ENCODE results near the gene EBF3. TPM values are rescaled to one million over a fixed set of nuclear protein-coding genes. Genes with fewer than 3 reads are reported as not detected.
A peak's percentile ranks its signal among the peaks of the same experiment; 100 is the strongest.

EBF3 gene
- total RNA-seq, 4 donors from 2014 or later, result 5.5 to 10.4 (median 8.2) TPM

DNA sequence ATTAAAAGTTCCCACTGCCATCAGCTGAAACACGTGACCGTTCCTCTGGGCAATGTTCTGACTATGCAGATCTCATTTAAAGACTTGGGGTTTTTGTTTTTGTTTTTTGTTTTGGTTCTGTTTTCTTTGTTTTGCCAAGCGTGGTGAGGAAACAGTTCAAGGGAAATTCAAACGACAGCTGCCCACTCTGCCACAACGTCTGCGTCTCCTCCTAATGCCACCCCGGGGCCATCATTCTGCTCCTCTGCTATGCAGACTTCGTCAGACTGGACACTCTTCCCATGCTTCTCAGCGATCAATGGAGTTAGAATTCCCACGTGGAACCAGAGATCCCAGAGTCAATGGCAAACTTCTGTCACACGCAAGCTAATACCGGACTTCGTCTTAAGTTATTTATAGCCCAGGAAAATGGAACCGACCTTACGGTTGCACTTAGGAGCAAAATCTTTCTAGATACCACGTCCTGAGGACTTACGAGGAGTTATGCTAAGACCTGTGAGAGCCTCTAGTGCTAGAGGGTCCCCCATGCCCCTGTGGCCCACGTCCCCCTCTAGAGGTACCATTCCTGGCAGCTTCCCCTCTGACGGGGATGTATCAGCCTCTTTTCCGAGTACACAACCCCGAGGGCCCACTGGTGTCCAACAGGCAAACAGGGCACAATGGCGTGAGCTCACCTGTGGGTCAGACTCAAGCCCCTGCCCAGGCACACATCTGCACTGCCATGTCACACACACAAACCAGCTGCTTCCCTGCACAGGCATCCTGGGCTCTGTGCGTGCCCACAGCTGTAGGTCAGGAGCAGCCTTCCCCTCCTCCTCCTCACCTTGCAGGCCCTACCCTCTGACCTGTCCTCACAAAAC lies 24.4 kb downstream of the EBF3 start:
- Histone ChIP-seq H3K4me3 (peak overlapping the region in 3 of 4 donors; percentile 1 to 34 (median 9)), H3K27me3 (no peaks in the 10 kb centered on the region), H3K27ac (peak overlapping the region; percentile 4 to 87 (median 66)), H3K4me1 (peaks cover 54 to 66% of the 10 kb centered on the region in 2 donors), H3K9me3 (no peaks in the 10 kb centered on the region), H3K36me3 (no peaks in the 10 kb centered on the region)
- in situ Hi-C loops (cut with MboI; ENCODE audit: low sequenced_read_pairs in 4 of 4) (no loop called here), intact Hi-C loops (cut with DNase I; ENCODE audit: low total_unique reads) (no loop called here)
- no peak for TF ChIP-seq POLR2A (IDR thresholded peaks at IDR 0.05)
- TF ChIP-seq, protein P1, sequence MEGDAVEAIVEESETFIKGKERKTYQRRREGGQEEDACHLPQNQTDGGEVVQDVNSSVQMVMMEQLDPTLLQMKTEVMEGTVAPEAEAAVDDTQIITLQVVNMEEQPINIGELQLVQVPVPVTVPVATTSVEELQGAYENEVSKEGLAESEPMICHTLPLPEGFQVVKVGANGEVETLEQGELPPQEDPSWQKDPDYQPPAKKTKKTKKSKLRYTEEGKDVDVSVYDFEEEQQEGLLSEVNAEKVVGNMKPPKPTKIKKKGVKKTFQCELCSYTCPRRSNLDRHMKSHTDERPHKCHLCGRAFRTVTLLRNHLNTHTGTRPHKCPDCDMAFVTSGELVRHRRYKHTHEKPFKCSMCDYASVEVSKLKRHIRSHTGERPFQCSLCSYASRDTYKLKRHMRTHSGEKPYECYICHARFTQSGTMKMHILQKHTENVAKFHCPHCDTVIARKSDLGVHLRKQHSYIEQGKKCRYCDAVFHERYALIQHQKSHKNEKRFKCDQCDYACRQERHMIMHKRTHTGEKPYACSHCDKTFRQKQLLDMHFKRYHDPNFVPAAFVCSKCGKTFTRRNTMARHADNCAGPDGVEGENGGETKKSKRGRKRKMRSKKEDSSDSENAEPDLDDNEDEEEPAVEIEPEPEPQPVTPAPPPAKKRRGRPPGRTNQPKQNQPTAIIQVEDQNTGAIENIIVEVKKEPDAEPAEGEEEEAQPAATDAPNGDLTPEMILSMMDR (IDR thresholded peaks at IDR 0.05 in 4 of 5, conservative IDR thresholded peaks at IDR 0.05 in 1 of 5), result no peak
- DNase-seq (no peak), ATAC-seq (peak; percentile 53 to 55)

- peaks cover 60 to 62% of the 10 kb centered on the region in 2 donors for H3K4me1 ChIP-seq
- no peak overlapping the region for H3K4me3 ChIP-seq
- no peaks in the 10 kb centered on the region for H3K36me3 ChIP-seq
- no peaks in the 10 kb centered on the region for H3K27me3 ChIP-seq
- in situ Hi-C loops (cut with MboI; ENCODE audit: low sequenced_read_pairs in 4 of 4), result no loop called here
- intact Hi-C loops (cut with DNase I; ENCODE audit: low total_unique reads), result no loop called here
- ATAC-seq, result no peak
- no peaks in the 10 kb centered on the region for H3K9me3 ChIP-seq
- no peak for TF ChIP-seq POLR2A (IDR thresholded peaks at IDR 0.05)
- TF ChIP-seq, protein P1 (IDR thresholded peaks at IDR 0.05 in 4 of 5, conservative IDR thresholded peaks at IDR 0.05 in 1 of 5), result no peak
- H3K27ac ChIP-seq, result no peak overlapping the region
- no peak for DNase-seq
Observed at GRCh38 chr10:129938460-129938859, 25.6 kb downstream of the EBF3 start.

- Histone ChIP-seq H3K9me3 (no peaks in the 10 kb centered on the region), H3K27me3 (no peaks in the 10 kb centered on the region), H3K4me3 (no peak overlapping the region), H3K4me1 (peaks cover 50 to 51% of the 10 kb centered on the region in 2 donors), H3K27ac (no peak overlapping the region), H3K36me3 (no peaks in the 10 kb centered on the region)
- ATAC-seq (no peak), DNase-seq (no peak)
- TF ChIP-seq POLR2A (IDR thresholded peaks at IDR 0.05), result no peak
- TF ChIP-seq, protein P1 (IDR thresholded peaks at IDR 0.05 in 4 of 5, conservative IDR thresholded peaks at IDR 0.05 in 1 of 5), result no peak
- in situ Hi-C loops (cut with MboI; ENCODE audit: low sequenced_read_pairs in 4 of 4) (no loop called here), intact Hi-C loops (cut with DNase I; ENCODE audit: low total_unique reads) (no loop called here)
Observed at GRCh38 chr10:129937351-129937751, 26.7 kb downstream of the EBF3 start.

DNA sequence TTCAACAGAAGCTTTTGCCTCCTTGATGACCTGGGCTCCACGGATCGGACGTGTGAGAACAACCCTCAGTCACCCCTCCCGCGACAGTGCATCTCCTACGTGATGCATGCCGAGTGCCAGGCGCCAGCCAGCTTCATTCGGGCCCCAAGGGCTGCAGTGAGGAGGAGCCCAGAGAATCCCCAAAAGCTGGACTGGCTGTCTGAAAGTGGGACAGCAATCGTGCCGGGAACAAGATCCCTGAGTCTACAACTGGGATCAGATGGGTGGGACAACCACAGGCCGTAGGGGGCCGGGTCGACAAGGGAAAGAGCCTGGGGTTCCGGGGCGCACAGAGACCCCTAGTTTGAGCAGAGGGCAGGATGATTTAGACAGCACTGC lies 27.2 kb downstream of the EBF3 start:
- Histone ChIP-seq H3K4me1 (peaks cover 47 to 48% of the 10 kb centered on the region in 2 donors), H3K9me3 (no peaks in the 10 kb centered on the region), H3K36me3 (no peaks in the 10 kb centered on the region), H3K27me3 (no peaks in the 10 kb centered on the region), H3K27ac (no peak overlapping the region), H3K4me3 (no peak overlapping the region)
- in situ Hi-C loops (cut with MboI; ENCODE audit: low sequenced_read_pairs in 4 of 4) (no loop called here), intact Hi-C loops (cut with DNase I; ENCODE audit: low total_unique reads) (no loop called here)
- no peak for ATAC-seq
- no peak for TF ChIP-seq POLR2A (IDR thresholded peaks at IDR 0.05)
- TF ChIP-seq, protein P1 (IDR thresholded peaks at IDR 0.05 in 4 of 5, conservative IDR thresholded peaks at IDR 0.05 in 1 of 5), result no peak
- no peak for DNase-seq

Data from gastrocnemius medialis (tissue), 4 donors.